ENCODE results near the gene HTRA3. TPM values are rescaled to one million over a fixed set of nuclear protein-coding genes. Genes with fewer than 3 reads are reported as not detected.

Gene HTRA3
- polyA plus RNA-seq, 1 experiment = 16.3 TPM

- TF ChIP-seq, protein P1, sequence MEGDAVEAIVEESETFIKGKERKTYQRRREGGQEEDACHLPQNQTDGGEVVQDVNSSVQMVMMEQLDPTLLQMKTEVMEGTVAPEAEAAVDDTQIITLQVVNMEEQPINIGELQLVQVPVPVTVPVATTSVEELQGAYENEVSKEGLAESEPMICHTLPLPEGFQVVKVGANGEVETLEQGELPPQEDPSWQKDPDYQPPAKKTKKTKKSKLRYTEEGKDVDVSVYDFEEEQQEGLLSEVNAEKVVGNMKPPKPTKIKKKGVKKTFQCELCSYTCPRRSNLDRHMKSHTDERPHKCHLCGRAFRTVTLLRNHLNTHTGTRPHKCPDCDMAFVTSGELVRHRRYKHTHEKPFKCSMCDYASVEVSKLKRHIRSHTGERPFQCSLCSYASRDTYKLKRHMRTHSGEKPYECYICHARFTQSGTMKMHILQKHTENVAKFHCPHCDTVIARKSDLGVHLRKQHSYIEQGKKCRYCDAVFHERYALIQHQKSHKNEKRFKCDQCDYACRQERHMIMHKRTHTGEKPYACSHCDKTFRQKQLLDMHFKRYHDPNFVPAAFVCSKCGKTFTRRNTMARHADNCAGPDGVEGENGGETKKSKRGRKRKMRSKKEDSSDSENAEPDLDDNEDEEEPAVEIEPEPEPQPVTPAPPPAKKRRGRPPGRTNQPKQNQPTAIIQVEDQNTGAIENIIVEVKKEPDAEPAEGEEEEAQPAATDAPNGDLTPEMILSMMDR (IDR thresholded peaks at IDR 0.05; ENCODE audit: low read depth, low read length) = no peak
- no peak for DNase-seq (ENCODE audit: low read depth, low spot score)
- Histone ChIP-seq H3K27me3 (ENCODE audit: control insufficient read depth, insufficient read depth, low read length) (no peaks in the 10 kb centered on the region), H3K9me3 (ENCODE audit: control insufficient read depth, insufficient read depth, low read length) (peaks cover 16% of the 10 kb centered on the region), H3K27ac (ENCODE audit: low read depth, low read length) (no peak overlapping the region), H3K4me3 (ENCODE audit: low read depth, low read length) (no peak overlapping the region)
- ChIA-PET CTCF (no interaction called here), POLR2A (interaction anchor here (0.8 kb wide), 1 partner anchor 56 kb away, joined by 3 read pairs; the partner anchor contains the start of gene HTRA3)
Measured at GRCh38 chr4:8324640-8325239, 55.2 kb downstream of the HTRA3 start.

GRCh38 chr4:8325291-8325973 lies 55.9 kb downstream of the HTRA3 start:
- TF ChIP-seq, protein P1 (IDR thresholded peaks at IDR 0.05; ENCODE audit: low read depth, low read length) = no peak
- H3K4me3 ChIP-seq (ENCODE audit: low read depth, low read length) = no peak overlapping the region
- no peak overlapping the region for H3K27ac ChIP-seq (ENCODE audit: low read depth, low read length)
- peaks cover 16% of the 10 kb centered on the region for H3K9me3 ChIP-seq (ENCODE audit: control insufficient read depth, insufficient read depth, low read length)
- H3K27me3 ChIP-seq (ENCODE audit: control insufficient read depth, insufficient read depth, low read length) = no peaks in the 10 kb centered on the region
- DNase-seq (ENCODE audit: low read depth, low spot score) = no peak
- POLR2A ChIA-PET = no interaction called here
- CTCF ChIA-PET = no interaction called here

DNA sequence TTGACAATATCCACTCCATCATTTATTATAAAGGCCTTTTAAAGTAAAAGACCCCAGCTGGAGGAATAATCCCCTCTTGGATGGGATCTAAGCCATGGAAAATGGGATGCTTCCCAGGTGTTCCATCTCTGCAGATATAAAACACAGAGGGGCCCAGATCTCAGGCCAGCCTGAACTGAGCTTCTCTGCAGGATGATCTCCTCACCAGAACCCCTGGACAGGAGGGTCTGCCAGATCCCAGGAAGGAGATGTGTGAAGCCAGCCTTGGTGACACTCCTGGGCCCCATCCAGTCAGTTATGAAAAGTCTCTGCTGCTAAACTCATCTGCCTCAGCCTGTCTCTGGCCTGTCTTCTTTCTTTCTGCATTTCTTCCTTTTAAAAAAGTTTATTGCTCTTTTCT lies 56.7 kb downstream of the HTRA3 start:
- TF ChIP-seq, protein P1 (IDR thresholded peaks at IDR 0.05; ENCODE audit: low read depth, low read length) = no peak
- CTCF ChIA-PET = no interaction called here

DNA sequence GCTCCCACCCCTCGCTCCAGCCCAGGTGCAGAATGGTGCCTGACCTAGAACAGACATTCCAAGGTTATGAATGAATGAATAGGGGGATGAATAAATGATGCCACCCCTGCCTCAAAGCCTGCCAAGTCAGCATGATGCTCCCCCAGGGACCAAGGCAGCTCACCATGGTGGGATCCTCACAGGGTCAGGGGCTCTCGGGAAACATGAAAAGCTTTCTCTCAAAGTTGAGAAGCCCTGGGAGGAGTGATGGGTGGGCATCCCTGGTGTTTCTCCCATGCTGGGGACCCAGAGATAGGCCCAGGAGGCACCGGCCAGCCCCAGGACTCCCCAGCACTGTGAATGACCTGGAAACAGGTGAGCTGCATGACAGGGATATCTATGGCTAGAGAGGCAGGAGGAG lies 58.9 kb downstream of the HTRA3 start:
- H3K4me3 ChIP-seq (ENCODE audit: low read depth, low read length) = no peak overlapping the region
- ChIA-PET CTCF (no interaction called here), POLR2A (no interaction called here)
- H3K9me3 ChIP-seq (ENCODE audit: control insufficient read depth, insufficient read depth, low read length) = peaks cover 12% of the 10 kb centered on the region
- TF ChIP-seq, protein P1 (IDR thresholded peaks at IDR 0.05; ENCODE audit: low read depth, low read length) = no peak
- H3K27me3 ChIP-seq (ENCODE audit: control insufficient read depth, insufficient read depth, low read length) = peaks cover 3% of the 10 kb centered on the region
- no peak for DNase-seq (ENCODE audit: low read depth, low spot score)
- no peak overlapping the region for H3K27ac ChIP-seq (ENCODE audit: low read depth, low read length)

More for the DNA sequence above, 56.7 kb downstream of the HTRA3 start:
- no peak overlapping the region for H3K27ac ChIP-seq (ENCODE audit: low read depth, low read length)
- peaks cover 16% of the 10 kb centered on the region for H3K9me3 ChIP-seq (ENCODE audit: control insufficient read depth, insufficient read depth, low read length)
- no peak for DNase-seq (ENCODE audit: low read depth, low spot score)
- H3K4me3 ChIP-seq (ENCODE audit: low read depth, low read length) = no peak overlapping the region
- no peaks in the 10 kb centered on the region for H3K27me3 ChIP-seq (ENCODE audit: control insufficient read depth, insufficient read depth, low read length)
- POLR2A ChIA-PET = no interaction called here

DNA sequence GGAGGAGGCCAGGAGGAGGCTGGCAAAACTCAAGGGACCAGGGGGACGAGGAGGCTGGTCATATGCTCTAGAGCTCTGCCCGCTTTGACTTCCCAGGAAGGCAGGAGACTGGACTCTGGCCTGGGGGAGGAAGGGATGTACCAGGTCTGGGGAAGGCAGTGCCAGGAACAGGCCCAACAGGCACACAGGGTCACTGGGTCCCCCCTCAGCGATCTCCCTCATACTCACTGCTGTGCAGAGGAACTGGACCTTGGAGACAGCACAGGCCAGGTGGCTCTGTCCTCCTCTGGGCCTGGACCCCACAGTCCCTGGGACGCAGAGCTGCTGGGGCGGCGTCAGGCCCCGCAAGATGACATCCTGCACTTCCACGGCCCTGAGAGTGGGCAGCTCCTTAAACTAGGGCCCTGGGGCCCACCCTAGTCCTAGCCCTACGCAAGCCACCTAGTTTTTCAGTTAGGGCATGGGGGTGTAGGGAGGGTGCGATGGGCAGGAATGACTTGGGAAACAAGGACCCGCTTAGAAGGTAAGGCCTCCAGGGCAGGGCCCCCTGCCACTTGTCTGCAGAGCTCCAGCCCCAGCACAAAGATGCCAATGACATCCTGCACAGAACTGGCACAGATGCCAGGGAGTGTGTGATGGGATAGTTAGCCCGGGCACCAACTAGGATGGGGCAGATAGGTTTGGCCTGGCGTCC lies 59.5 kb downstream of the HTRA3 start:
- Histone ChIP-seq H3K9me3 (ENCODE audit: control insufficient read depth, insufficient read depth, low read length) (peaks cover 7% of the 10 kb centered on the region), H3K27ac (ENCODE audit: low read depth, low read length) (no peak overlapping the region), H3K4me3 (ENCODE audit: low read depth, low read length) (no peak overlapping the region), H3K27me3 (ENCODE audit: control insufficient read depth, insufficient read depth, low read length) (peaks cover 3% of the 10 kb centered on the region)
- ChIA-PET POLR2A (no interaction called here), CTCF (no interaction called here)
- TF ChIP-seq, protein P1 (IDR thresholded peaks at IDR 0.05; ENCODE audit: low read depth, low read length) = no peak
- DNase-seq (ENCODE audit: low read depth, low spot score) = no peak
